Small intestine (tissue), 7 donors: ENCODE data around the gene PCLO. TPM values are rescaled to one million over a fixed set of nuclear protein-coding genes. Genes with fewer than 3 reads are reported as not detected.
"Not testable (repeated sequence)": the region's sequence is repeated elsewhere in the genome, so short reads cannot be mapped to it uniquely, and the experiment has no call there.

Experiments
- DNase-seq, 2 donors: peaks; one replicate each; pipeline versions ENCODE4 v3.0.0 to v3.0.0-alpha.2; 2013
- FAIRE-seq: peaks from 2 replicates; lab custom pipeline; 2012; peaks lifted over from hg19 to GRCh38; lab: Jason Lieb, UNC
- H3K27ac ChIP-seq, 3 donors: one replicate each; pipeline ENCODE4 v1.5.1; 2013; ENCODE audit warnings: low read length in 2 of 3, mild to moderate bottlenecking in 2 of 3, control low read depth in 1 of 3, inconsistent platforms in 1 of 3, low read depth in 1 of 3, moderate library complexity in 1 of 3
- H3K27me3 ChIP-seq, 3 donors: one replicate each; pipeline ENCODE4 v1.6.1; 2013; ENCODE audit warnings: low read length in 3 of 3, inconsistent platforms in 1 of 3; ENCODE audit not compliant: control insufficient read depth in 3 of 3, insufficient read depth in 3 of 3
- H3K36me3 ChIP-seq, 3 donors: one replicate each; pipeline ENCODE4 v1.6.1; 2013; ENCODE audit warnings: low read length in 3 of 3, inconsistent platforms in 1 of 3, low read depth in 1 of 3, mild to moderate bottlenecking in 1 of 3, moderate library complexity in 1 of 3; ENCODE audit not compliant: control insufficient read depth in 3 of 3, insufficient read depth in 2 of 3
- H3K4me1 ChIP-seq, 3 donors: one replicate each; pipeline ENCODE4 v1.6.1; 2013; ENCODE audit warnings: low read length in 2 of 3, inconsistent platforms in 1 of 3, low read depth in 1 of 3, mild to moderate bottlenecking in 1 of 3, moderate library complexity in 1 of 3; ENCODE audit not compliant: control insufficient read depth in 3 of 3, insufficient read depth in 2 of 3
- H3K4me3 ChIP-seq, 3 donors: one replicate each; pipeline ENCODE4 v1.5.1; 2013; ENCODE audit warnings: low read length in 3 of 3, control low read depth in 1 of 3, inconsistent platforms in 1 of 3, low read depth in 1 of 3, mild to moderate bottlenecking in 1 of 3, moderate library complexity in 1 of 3
- H3K9me3 ChIP-seq, 2 donors: one replicate each; pipeline ENCODE4 v1.6.1; 2013; ENCODE audit warnings: low read depth in 1 of 2, low read length in 1 of 2; ENCODE audit not compliant: control insufficient read depth in 2 of 2, insufficient read depth in 1 of 2
- WGBS, 3 donors: extraction: QIAGEN DNeasy Blood & Tissue Kit; methylation state at CpG; one replicate each; pipeline ENCODE4 v1.1.7; 2013; 5-methylcytosine and 5-hydroxymethylcytosine counted together
- polyA plus RNA-seq, 4 donors: library from polyadenylated mRNA; stranded (reverse) in 3 of 4; unstranded in 1 of 4; fragments of 200-250 nt in 3 of 4; fragments of 120-200 nt in 1 of 4; gene quantifications; one replicate each; pipeline versions ENCODE4 v1.2.1 to v1.2.3, GENCODE V29; 2013
- donor health status: healthy with polysubstance abuse.
- donor health status: control.
- donor health status: control.
- donor health status: Bipolar disorder and iron deficiency.
- donor health status: healthy.

PCLO gene
- polyA plus RNA-seq, 4 donors, result 2.2 to 7.7 (median 3.0) TPM

DNA sequence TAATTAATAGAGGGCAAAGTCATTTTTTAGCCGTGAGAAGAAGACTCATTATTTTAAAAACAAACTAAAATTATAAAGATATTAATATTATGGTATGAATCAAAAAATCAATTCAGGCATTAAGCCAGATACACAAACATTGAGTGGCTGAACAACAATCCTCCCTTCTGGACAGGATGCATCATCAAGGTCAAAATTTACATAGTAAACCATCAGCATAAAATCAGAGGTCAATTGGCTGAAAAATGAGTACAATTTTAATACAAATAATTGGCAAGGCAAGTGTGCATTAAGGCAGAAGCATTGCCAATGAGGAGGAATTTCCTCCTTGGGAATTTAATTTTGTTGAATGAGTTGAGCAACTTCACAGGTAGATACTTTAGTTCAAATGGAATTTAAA lies 108.2 kb downstream of the PCLO start:
- no peaks in the 10 kb centered on the region for H3K9me3 ChIP-seq
- 62 to 82% (median 81%) methylated on average over 1 of the region's 1 CpG for WGBS, 3 donors
- no peaks in the 10 kb centered on the region for H3K36me3 ChIP-seq
- FAIRE-seq (no peak), DNase-seq (no peak)
- no peak overlapping the region for H3K27ac ChIP-seq
- H3K4me3 ChIP-seq, result no peak overlapping the region
- H3K4me1 ChIP-seq, result peaks cover 0 to 3% (median 0%) of the 10 kb centered on the region in 3 donors
- no peaks in the 10 kb centered on the region for H3K27me3 ChIP-seq

DNA sequence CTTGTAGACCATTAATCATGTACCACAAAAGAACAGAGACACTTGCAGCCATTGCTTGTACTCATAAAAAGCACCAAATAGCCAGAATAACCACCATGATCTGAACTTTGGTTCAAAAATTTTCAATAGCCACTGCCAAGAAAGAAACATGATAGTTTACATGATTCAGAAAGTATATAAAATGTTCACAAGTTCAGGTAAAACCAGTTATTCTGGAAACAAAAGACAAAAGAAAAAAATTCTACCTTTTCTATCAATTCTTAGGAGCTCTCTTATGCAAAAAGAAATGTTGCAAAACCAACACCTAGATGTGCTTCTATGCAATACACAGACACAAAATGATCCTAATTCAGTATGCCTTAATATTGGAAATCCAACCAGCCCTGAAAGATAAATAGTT lies 108.7 kb downstream of the PCLO start:
- Histone ChIP-seq H3K9me3 (no peaks in the 10 kb centered on the region), H3K27ac (no peak overlapping the region), H3K36me3 (no peaks in the 10 kb centered on the region), H3K4me1 (peaks cover 0 to 8% (median 0%) of the 10 kb centered on the region in 3 donors), H3K4me3 (no peak overlapping the region), H3K27me3 (no peaks in the 10 kb centered on the region)
- FAIRE-seq (no peak), DNase-seq (no peak)

DNA sequence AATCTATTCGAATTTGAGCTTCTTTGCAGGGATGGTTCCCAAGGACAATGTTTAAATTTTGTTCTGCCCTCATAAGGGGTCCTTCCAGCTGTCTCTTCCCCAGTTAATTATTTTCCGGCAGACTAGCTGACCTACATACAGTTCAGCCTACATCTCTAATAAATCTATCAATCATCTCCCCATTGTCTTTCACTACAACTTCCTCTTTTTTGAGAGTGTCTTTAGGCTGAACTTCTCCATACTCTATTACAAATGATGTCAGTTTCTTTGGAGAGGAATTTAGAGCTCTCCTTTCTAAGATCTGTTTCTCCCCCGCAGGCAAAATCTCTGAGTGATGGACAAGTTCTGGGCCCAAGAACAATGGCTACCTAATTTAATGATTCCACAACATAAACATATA lies 122.2 kb downstream of the PCLO start:
- 77 to 85% (median 84%) methylated on average over 3 of the region's 3 CpGs for WGBS, 3 donors
- Histone ChIP-seq H3K4me1 (peaks cover 0 to 5% (median 3%) of the 10 kb centered on the region in 3 donors), H3K36me3 (no peaks in the 10 kb centered on the region), H3K27me3 (no peaks in the 10 kb centered on the region), H3K27ac (no peak overlapping the region), H3K9me3 (no peaks in the 10 kb centered on the region), H3K4me3 (no peak overlapping the region)
- no peak for DNase-seq
- no peak for FAIRE-seq

DNA sequence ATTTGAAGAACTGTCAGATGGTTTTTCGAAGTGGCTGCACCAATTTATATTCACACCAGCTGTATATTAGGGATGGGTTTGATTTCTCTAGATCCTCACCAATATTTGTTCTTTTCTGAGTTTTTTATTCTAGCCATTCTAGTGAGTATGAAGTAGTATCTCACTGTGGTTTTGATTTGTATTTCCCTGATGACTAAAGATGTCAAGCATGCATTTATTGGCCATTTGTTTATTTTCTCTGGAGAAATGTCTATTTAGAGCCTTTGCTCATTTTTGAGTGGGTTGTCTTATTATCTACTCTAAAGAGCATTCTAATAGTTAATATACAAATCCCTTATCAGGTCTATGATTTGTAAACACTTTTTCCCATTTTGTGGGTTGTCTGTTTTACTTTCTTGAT lies 123.9 kb downstream of the PCLO start:
- H3K4me3 ChIP-seq, result no peak overlapping the region
- no peaks in the 10 kb centered on the region for H3K9me3 ChIP-seq
- H3K4me1 ChIP-seq, result peaks cover 0 to 5% (median 3%) of the 10 kb centered on the region in 3 donors
- H3K27ac ChIP-seq, result no peak overlapping the region
- DNase-seq (no peak), FAIRE-seq (no peak)
- no peaks in the 10 kb centered on the region for H3K27me3 ChIP-seq
- 76 to 93% (median 78%) methylated on average over 1 of the region's 1 CpG for WGBS, 3 donors
- H3K36me3 ChIP-seq, result no peaks in the 10 kb centered on the region

DNA sequence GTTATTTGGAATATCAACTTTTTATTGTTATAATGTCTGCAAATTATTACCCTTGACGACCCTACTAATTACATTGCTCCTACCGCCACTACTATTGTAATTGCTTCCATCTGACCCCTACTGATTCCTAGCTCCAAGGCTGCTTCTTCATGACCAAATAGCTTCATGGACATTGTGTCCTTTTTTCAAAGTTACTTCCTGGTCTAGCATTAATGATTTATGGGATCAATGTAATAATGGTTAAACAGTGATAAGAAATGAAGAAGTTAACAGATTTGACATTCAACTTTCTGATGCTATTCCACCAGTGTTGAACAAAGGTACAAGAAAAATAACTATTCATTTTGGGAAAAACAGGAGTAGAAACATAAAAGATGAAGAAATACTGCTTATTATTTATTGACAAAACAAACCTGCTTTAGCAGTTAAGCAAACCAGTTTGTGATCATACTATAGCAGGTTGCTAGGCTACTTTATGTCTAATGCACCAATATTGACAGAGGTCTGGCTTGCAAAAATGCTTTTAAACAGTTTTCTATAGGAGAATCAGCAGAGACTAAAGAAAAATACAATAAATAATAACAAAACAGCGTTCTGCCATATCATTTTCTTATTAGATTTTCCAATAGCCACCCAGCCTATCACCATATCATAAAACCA lies 125.8 kb downstream of the PCLO start:
- DNase-seq (peak; percentile 51 to 69), FAIRE-seq (no peak)
- Histone ChIP-seq H3K27me3 (no peaks in the 10 kb centered on the region), H3K27ac (peak overlapping the region in 1 of 3 donors; percentile 2), H3K9me3 (no peaks in the 10 kb centered on the region), H3K4me1 (peaks cover 0 to 5% (median 3%) of the 10 kb centered on the region in 3 donors), H3K4me3 (no peak overlapping the region), H3K36me3 (no peaks in the 10 kb centered on the region)
- WGBS, 3 donors, result 22 to 64% (median 53%) methylated on average over 3 of the region's 3 CpGs

DNA sequence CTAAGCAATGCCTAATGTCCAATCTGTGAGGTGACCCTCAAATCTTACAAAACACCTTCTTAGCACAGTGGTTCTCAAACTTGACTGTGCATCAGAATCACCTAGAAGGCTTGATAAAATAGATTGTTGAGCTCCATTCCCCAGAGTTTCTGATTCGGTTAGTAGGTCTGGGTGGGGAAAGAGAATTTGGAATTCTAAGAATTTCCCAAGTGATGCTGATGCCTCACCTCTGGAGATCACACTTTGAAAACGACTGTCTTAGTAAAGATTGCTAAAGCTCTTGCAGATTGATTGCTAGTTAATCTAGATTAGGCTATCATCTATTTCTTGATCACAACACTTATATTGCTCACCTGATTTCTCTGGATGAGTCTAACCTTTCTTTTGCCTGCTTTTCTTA lies 126.6 kb downstream of the PCLO start:
- no peak for FAIRE-seq
- WGBS, 3 donors, result 30 to 41% (median 36%) methylated on average over 2 of the region's 2 CpGs
- Histone ChIP-seq H3K4me1 (peaks cover 0 to 5% (median 3%) of the 10 kb centered on the region in 3 donors), H3K27ac (no peak overlapping the region), H3K36me3 (no peaks in the 10 kb centered on the region), H3K27me3 (no peaks in the 10 kb centered on the region), H3K4me3 (no peak overlapping the region), H3K9me3 (no peaks in the 10 kb centered on the region)
- DNase-seq, result no peak

DNA sequence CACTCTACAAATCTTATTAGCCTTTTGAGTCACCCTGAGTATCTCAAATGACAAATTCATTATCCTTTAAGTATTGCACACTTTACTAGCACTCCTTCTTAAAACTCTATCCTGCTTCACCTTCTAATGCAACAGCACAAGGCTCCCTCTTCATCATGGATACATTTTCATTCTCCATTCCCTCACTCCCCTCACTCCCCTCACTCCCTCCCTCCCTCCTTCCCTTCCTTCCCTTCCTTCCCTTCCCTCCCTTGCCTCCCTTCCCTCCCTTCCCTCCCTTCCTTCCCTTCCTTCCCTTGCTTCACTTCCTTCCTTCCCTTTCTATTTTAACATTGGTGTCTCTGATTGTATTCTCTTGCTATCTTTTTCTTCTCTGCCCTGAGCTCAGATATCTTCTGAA lies 130.5 kb downstream of the PCLO start:
- Histone ChIP-seq H3K9me3 (no peaks in the 10 kb centered on the region), H3K36me3 (no peaks in the 10 kb centered on the region), H3K27ac (no peak overlapping the region), H3K4me3 (no peak overlapping the region), H3K27me3 (no peaks in the 10 kb centered on the region), H3K4me1 (peaks cover 0 to 5% (median 3%) of the 10 kb centered on the region in 3 donors)
- DNase-seq (no peak), FAIRE-seq (no peak)

DNA sequence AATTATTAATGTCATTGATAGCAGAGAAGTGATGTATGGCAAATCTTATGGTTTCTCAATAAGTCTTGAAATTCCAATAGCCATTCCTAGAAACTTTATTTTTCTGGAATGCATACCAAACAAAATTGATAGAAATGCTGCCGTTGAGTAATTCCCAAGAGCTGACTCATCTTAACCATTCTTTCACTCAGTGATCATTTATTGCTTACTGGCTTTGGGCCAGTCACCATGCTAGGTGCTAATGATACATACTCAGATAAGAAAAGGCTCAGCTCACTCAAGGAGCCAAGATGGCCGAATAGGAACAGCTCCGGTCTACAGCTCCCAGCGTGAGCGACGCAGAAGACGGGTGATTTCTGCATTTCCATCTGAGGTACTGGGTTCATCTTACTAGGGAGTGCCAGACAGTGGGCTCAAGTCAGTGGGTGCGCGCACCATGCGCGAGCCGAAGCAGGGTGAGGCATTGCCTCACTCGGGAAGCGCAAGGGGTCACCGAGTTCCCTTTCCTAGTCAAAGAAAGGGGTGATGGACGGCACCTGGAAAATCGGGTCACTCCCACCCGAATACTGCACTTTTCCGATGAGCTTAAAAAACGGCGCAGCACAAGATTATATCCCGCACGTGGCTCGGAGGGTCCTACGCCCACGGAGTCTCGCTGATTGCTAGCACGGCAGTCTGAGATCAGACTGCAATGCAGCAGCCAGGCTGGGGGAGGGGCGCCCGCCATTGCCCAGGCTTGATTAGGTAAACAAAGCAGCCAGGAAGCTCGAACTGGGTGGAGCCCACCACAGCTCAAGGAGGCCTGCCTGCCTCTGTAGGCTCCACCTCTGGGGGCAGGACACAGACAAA lies 138.6 kb downstream of the PCLO start:
- not testable (repeated sequence) for H3K27ac ChIP-seq, H3K4me3 ChIP-seq, H3K9me3 ChIP-seq, FAIRE-seq, H3K4me1 ChIP-seq, H3K36me3 ChIP-seq, H3K27me3 ChIP-seq
- peak in 1 of 2 donors; percentile 68 for DNase-seq
- WGBS, 3 donors, result 91 to 93% (median 92%) methylated on average over 30 to 31 of the region's 31 CpGs
